K562 (cell line): ENCODE measurements around the gene RNF227. TPM values are rescaled to one million over a fixed set of nuclear protein-coding genes. Genes with fewer than 3 reads are reported as not detected.

Experiments
- RAD21 ChIP-seq, 2 experiments: fragments of 250-450 bp in 1 of 2; fragments of 450-650 bp in 1 of 2; sonication (Bioruptor Pico) in 1 of 2; formaldehyde crosslinking in 1 of 2; IDR thresholded peaks in 1 of 2; conservative IDR thresholded peaks in 1 of 2; 2 replicates each; pipeline versions ENCODE4 v1.4.0 to v1.8.0; 2020 to 2022; ENCODE audit warnings: mild to moderate bottlenecking in 2 of 2, moderate library complexity in 1 of 2
- SRF ChIP-seq, 2 experiments: fragments of 250-450, 450-650 bp in 1 of 2; sonication (Bioruptor Pico) in 1 of 2; sonication (generic) in 1 of 2; formaldehyde crosslinking; IDR thresholded peaks; 2 replicates each; pipeline versions ENCODE4 v1.5.0 to v1.5.1; 2020 to 2022; ENCODE audit warnings: mild to moderate bottlenecking in 1 of 2, missing genetic modification reagents in 1 of 2
- ZBTB7A ChIP-seq: IDR thresholded peaks from 2 replicates; pipeline ENCODE4 v1.6.1; 2011; ENCODE audit warnings: low read depth, mild to moderate bottlenecking, low read length, moderate library complexity, borderline replicate concordance; ENCODE audit not compliant: control insufficient read depth
- polyA plus RNA-seq, 8 experiments: library from polyadenylated mRNA; depleted of rRNA in 4 of 8; stranded (reverse) in 5 of 8; unstranded in 3 of 8; fragments of >200 nt; fragmentation: Nextera tagmentation in 2 of 8; fragmentation: Illumina TruSeq in 1 of 8; extraction: Ambion mirVana in 2 of 8; extraction: Trizol in 1 of 8; gene quantifications; 2 replicates each; pipeline versions ENCODE4 v1.2.1 to v1.2.3, GENCODE V29; 2011 to 2014; ENCODE audit warnings: inconsistent platforms in 1 of 8, missing spikeins in 1 of 8
- total RNA-seq, 7 experiments: library from RNA; depleted of rRNA in 6 of 7; stranded (reverse); fragments of >200 nt in 6 of 7; fragmentation: Illumina TruSeq in 2 of 7; extraction: Trizol in 2 of 7; gene quantifications; 2 replicates each; pipeline versions ENCODE4 v1.2.1 to v1.2.3, GENCODE V29; 2011 to 2021; ENCODE audit warnings: low replicate concordance in 1 of 7
- TF ChIP-seq, protein P1 (sequence below), 2 experiments: IDR thresholded peaks; 2 replicates each; pipeline ENCODE4 v1.6.1; 2011; ENCODE audit warnings: borderline replicate concordance in 1 of 2, control low read depth in 1 of 2, low read depth in 1 of 2, low read length in 1 of 2, mild to moderate bottlenecking in 1 of 2, mixed read lengths in 1 of 2, moderate library complexity in 1 of 2; ENCODE audit not compliant: insufficient read depth in 1 of 2, insufficient read length in 1 of 2, poor library complexity in 1 of 2, severe bottlenecking in 1 of 2; ENCODE audit errors: extremely low read depth in 1 of 2
- TF ChIP-seq, protein P2 (sequence below): fragments of 450-650 bp; IDR thresholded peaks from 2 replicates; pipeline ENCODE4 v1.6.1; 2016; ENCODE audit warnings: mild to moderate bottlenecking, moderate library complexity
- TF ChIP-seq, protein P3 (sequence below), 3 experiments: IDR thresholded peaks in 2 of 3; conservative IDR thresholded peaks in 1 of 3; 2 replicates each; pipeline ENCODE4 v1.5.1; 2011 to 2012; ENCODE audit warnings: low read length in 3 of 3, mild to moderate bottlenecking in 3 of 3, control low read depth in 2 of 3, improper control_type of control experiment in 1 of 3, inconsistent platforms in 1 of 3, low read depth in 1 of 3, mixed read lengths in 1 of 3, moderate library complexity in 1 of 3; ENCODE audit not compliant: insufficient read depth in 2 of 3

The RNF227 gene
- total and polyA plus RNA-seq, 9 of the 15 experiments (the other 6 are each of a cell fraction or from before 2014, with no cell fraction given), result 1.1 to 6.7 (median 2.3) TPM

DNA sequence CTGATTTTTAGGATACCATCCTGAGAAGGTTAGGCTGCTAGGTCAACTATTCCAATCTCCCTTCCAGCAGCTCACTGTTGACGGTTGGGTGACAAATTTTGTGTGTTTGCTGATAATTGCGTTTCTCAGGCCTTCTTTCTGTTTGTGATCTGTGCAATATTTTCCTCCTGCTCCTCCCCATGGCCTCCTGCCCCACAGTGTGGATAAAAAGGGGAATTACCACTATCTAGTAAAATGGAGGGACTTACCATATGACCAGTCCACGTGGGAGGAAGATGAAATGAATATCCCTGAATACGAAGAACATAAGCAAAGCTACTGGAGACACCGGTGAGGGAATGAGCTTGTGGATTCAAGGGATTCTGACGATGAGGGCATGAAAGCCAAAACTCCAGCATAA is 18.3 kb downstream of the RNF227 start (continued):
- TF ChIP-seq, protein P1, sequence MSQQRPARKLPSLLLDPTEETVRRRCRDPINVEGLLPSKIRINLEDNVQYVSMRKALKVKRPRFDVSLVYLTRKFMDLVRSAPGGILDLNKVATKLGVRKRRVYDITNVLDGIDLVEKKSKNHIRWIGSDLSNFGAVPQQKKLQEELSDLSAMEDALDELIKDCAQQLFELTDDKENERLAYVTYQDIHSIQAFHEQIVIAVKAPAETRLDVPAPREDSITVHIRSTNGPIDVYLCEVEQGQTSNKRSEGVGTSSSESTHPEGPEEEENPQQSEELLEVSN (IDR thresholded peaks at IDR 0.05; ENCODE audit: borderline replicate concordance in 1 of 2, extremely low read depth in 1 of 2, insufficient read depth in 1 of 2, insufficient read length in 1 of 2, low read depth in 1 of 2, low read length in 1 of 2, poor library complexity in 1 of 2, severe bottlenecking in 1 of 2), result no peak
- TF ChIP-seq, protein P2, sequence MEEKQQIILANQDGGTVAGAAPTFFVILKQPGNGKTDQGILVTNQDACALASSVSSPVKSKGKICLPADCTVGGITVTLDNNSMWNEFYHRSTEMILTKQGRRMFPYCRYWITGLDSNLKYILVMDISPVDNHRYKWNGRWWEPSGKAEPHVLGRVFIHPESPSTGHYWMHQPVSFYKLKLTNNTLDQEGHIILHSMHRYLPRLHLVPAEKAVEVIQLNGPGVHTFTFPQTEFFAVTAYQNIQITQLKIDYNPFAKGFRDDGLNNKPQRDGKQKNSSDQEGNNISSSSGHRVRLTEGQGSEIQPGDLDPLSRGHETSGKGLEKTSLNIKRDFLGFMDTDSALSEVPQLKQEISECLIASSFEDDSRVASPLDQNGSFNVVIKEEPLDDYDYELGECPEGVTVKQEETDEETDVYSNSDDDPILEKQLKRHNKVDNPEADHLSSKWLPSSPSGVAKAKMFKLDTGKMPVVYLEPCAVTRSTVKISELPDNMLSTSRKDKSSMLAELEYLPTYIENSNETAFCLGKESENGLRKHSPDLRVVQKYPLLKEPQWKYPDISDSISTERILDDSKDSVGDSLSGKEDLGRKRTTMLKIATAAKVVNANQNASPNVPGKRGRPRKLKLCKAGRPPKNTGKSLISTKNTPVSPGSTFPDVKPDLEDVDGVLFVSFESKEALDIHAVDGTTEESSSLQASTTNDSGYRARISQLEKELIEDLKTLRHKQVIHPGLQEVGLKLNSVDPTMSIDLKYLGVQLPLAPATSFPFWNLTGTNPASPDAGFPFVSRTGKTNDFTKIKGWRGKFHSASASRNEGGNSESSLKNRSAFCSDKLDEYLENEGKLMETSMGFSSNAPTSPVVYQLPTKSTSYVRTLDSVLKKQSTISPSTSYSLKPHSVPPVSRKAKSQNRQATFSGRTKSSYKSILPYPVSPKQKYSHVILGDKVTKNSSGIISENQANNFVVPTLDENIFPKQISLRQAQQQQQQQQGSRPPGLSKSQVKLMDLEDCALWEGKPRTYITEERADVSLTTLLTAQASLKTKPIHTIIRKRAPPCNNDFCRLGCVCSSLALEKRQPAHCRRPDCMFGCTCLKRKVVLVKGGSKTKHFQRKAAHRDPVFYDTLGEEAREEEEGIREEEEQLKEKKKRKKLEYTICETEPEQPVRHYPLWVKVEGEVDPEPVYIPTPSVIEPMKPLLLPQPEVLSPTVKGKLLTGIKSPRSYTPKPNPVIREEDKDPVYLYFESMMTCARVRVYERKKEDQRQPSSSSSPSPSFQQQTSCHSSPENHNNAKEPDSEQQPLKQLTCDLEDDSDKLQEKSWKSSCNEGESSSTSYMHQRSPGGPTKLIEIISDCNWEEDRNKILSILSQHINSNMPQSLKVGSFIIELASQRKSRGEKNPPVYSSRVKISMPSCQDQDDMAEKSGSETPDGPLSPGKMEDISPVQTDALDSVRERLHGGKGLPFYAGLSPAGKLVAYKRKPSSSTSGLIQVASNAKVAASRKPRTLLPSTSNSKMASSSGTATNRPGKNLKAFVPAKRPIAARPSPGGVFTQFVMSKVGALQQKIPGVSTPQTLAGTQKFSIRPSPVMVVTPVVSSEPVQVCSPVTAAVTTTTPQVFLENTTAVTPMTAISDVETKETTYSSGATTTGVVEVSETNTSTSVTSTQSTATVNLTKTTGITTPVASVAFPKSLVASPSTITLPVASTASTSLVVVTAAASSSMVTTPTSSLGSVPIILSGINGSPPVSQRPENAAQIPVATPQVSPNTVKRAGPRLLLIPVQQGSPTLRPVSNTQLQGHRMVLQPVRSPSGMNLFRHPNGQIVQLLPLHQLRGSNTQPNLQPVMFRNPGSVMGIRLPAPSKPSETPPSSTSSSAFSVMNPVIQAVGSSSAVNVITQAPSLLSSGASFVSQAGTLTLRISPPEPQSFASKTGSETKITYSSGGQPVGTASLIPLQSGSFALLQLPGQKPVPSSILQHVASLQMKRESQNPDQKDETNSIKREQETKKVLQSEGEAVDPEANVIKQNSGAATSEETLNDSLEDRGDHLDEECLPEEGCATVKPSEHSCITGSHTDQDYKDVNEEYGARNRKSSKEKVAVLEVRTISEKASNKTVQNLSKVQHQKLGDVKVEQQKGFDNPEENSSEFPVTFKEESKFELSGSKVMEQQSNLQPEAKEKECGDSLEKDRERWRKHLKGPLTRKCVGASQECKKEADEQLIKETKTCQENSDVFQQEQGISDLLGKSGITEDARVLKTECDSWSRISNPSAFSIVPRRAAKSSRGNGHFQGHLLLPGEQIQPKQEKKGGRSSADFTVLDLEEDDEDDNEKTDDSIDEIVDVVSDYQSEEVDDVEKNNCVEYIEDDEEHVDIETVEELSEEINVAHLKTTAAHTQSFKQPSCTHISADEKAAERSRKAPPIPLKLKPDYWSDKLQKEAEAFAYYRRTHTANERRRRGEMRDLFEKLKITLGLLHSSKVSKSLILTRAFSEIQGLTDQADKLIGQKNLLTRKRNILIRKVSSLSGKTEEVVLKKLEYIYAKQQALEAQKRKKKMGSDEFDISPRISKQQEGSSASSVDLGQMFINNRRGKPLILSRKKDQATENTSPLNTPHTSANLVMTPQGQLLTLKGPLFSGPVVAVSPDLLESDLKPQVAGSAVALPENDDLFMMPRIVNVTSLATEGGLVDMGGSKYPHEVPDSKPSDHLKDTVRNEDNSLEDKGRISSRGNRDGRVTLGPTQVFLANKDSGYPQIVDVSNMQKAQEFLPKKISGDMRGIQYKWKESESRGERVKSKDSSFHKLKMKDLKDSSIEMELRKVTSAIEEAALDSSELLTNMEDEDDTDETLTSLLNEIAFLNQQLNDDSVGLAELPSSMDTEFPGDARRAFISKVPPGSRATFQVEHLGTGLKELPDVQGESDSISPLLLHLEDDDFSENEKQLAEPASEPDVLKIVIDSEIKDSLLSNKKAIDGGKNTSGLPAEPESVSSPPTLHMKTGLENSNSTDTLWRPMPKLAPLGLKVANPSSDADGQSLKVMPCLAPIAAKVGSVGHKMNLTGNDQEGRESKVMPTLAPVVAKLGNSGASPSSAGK, result peak; percentile 40
- TF ChIP-seq RAD21 (CRISPR knock-in tag; conservative IDR thresholded peaks at IDR 0.05 in 1 of 2, IDR thresholded peaks at IDR 0.05 in 1 of 2) (peak; percentile 84 to 88), ZBTB7A (no peak), SRF (CRISPR knock-in tag; IDR thresholded peaks at IDR 0.05) (no peak)
- TF ChIP-seq, protein P3, sequence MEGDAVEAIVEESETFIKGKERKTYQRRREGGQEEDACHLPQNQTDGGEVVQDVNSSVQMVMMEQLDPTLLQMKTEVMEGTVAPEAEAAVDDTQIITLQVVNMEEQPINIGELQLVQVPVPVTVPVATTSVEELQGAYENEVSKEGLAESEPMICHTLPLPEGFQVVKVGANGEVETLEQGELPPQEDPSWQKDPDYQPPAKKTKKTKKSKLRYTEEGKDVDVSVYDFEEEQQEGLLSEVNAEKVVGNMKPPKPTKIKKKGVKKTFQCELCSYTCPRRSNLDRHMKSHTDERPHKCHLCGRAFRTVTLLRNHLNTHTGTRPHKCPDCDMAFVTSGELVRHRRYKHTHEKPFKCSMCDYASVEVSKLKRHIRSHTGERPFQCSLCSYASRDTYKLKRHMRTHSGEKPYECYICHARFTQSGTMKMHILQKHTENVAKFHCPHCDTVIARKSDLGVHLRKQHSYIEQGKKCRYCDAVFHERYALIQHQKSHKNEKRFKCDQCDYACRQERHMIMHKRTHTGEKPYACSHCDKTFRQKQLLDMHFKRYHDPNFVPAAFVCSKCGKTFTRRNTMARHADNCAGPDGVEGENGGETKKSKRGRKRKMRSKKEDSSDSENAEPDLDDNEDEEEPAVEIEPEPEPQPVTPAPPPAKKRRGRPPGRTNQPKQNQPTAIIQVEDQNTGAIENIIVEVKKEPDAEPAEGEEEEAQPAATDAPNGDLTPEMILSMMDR (IDR thresholded peaks at IDR 0.05 in 2 of 3, conservative IDR thresholded peaks at IDR 0.05 in 1 of 3; ENCODE audit: insufficient read depth in 2 of 3, low read depth in 1 of 3, low read length in 3 of 3), result peak; percentile 53 to 73 (median 54); a peak in 5 of 6 replicates
- TF ChIP-seq, all 486 proteins: peak for 12
